Renal cortical epithelial cell (primary cell): ENCODE results near the gene SYNGR3. TPM values are rescaled to one million over a fixed set of nuclear protein-coding genes. Genes with fewer than 3 reads are reported as not detected.
"Not testable (repeated sequence)": the region's sequence is repeated elsewhere in the genome, so short reads cannot be mapped to it uniquely, and the experiment has no call there.

Source experiments
- DNase-seq: peaks from one replicate; pipeline ENCODE4 v3.0.0-alpha.2; 2011; ENCODE audit warnings: low read depth
- total RNA-seq: library from RNA; depleted of rRNA; stranded (reverse); fragments of >200 nt; gene quantifications from 2 replicates; pipeline ENCODE4 v1.2.3, GENCODE V29; 2014

The SYNGR3 gene, protein sequence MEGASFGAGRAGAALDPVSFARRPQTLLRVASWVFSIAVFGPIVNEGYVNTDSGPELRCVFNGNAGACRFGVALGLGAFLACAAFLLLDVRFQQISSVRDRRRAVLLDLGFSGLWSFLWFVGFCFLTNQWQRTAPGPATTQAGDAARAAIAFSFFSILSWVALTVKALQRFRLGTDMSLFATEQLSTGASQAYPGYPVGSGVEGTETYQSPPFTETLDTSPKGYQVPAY
- 2.0 and 8.0 TPM in 2 replicates for total RNA-seq

DNA sequence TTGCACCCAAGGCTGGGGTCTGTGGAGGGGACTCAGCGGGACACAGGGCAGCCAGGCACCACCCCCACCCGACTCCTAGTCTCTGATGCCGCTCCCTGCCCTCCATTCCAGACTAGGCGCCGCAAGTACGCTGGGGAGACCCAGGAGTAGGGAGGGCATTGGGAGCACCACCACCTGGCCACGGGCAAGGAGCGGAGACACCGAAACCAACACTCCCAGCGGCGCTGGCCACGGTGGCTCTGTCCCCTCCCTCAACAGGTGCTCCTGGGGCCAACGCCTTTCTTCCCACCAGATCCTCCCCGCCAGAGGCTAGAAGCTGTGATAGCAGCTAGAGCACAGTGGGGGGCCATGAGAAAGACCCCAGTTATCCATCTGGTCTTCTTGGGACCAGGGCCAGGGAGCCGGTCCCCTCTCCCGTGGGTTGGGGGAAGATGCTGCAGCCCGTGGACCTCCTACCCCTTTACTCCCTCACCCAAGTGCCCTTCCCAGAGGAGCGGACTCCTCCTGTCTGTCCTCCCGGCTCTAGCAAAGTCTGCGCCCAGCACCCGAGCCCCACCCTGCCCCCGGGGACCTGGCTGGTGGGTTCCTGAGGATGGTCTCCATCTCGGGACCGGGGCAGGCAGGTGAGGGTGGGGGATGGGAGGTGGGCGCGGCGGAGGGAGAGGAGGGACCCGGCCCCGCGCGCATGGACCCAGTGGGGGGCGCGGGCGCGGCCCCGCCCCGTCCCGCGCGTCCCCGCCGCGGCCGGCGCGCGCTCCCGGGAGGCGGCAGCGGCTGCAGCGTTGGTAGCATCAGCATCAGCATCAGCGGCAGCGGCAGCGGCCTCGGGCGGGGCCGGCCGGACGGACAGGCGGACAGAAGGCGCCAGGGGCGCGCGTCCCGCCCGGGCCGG is at the start of gene SYNGR3:
Gene SYNGR3 (plus strand): TSS at position 762 of the 892 bp plus-strand sequence. CDS start 133 bp downstream, outside the sequence.
- DNase-seq, result no peak

DNA sequence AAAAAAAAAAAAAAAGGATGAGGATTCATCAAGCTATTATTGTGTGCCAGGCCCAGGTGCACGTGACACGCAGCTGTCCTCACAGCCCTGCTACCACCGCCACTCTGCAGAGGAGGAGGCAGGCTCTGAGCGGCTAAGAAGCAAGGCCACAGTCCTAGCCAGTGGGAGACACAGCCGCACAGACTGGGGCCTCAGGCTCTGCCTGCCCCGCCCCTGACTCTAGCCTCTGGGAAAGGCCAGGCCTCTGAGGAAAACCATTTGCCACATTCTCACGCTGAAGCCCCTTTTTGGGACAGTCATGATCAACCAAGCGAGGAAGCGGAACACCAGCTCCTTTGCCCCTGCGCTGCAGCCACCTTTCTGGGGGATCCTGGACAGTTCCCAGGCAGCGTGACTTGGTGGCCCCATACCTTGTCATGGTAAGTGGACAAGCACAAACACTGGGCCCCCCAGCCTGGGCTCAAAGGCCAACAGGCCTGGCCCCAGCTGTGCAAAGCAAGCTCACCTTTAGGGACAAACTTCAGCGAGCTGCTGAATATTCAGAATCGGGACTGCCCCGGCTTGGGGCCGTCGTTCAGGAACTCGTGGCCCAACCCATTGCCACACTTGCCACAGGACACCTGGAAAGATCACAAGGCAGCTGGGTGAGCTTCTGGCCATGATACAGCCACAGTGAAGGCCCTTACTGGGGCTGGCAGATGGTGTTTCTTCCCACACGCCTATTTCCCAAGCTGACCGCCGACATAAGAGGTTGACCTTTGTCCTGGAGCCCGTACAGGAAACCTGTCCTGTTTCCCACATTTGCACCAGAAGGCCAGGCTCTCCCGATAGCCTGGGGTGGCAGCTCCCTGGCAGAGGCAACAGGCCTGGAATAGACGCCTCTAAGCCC is 49.3 kb upstream of the SYNGR3 start:
- peak; percentile 61 for DNase-seq

DNA sequence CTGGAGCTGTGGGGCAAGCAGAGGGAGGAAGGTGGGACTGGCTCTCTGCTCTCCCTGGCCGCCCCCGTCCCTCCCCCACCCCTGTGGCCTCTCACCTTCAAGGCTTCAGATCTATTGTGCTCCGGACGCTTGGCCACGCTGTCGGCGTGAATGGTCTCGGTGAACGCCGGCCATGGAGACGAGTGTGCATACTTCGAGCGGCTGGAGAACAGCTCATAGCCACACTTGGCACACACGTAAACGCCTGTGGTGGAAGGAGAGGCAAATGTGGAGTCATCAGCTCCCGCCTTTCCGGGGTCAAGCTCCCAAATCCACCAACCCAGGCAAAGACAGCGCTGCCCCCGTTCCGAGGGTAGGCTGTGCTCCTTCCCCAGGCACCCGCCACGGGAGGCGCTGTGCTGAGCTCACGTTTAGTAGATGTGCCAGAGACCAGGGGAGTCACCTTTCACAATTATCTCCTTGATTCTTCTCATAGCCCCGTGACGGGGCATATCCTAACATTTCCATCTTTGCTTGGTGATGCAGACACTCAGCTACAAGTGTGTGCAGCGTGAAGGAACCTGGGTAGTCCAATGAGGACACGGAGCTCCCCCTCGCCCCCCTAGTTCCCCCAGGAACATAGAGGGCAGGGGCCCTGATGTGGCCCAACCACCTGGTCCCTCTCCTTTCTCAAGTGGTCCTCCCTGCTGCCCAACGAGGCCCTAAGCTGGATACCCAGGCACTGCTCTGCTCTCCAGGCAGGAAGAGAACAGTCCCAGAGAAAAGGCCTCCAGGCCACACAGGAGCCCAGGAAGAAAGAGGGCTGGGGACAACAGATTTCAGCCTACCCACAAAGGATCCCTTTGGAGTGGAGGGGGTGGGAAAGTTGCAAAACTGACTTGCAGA is 48.4 kb upstream of the SYNGR3 start:
- DNase-seq, result peak; percentile 89

DNA sequence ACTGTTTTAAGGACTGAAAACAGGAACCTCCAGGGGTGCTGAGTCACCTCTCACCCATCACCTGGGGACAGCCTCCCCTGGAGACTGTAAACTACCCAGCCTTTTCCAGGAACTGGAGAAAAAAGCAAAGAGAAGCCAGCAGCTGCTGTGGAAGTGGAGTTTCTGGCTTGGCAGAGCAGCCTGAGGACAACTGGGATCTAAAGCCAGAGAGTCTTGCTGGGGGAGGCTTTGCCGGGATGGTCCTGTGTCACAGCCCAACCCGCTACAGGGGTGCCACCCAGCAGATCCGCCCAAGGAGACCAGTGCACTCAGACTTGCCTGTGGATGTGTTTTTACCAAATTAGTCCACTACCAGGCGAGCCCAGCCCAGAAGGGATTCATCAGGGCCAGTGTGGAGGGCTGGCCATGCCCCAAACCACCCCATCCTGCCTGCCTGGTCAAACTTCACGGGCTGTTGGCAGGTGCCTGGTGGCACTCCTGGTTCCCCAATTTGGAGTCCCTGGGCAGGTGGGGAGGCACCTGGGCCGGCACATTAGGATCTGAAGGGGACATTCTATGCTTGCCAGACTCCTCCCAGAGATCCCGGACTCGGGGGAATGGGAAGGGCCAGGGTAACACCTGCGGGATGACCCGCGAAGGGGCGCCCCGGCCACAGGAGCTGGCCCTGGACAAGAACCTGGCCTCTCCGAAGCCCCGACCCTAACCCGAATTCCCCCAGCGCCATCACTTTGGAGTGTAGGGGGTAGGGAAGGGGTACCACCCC is 47.5 kb upstream of the SYNGR3 start:
- peak; percentile 79 for DNase-seq

DNA sequence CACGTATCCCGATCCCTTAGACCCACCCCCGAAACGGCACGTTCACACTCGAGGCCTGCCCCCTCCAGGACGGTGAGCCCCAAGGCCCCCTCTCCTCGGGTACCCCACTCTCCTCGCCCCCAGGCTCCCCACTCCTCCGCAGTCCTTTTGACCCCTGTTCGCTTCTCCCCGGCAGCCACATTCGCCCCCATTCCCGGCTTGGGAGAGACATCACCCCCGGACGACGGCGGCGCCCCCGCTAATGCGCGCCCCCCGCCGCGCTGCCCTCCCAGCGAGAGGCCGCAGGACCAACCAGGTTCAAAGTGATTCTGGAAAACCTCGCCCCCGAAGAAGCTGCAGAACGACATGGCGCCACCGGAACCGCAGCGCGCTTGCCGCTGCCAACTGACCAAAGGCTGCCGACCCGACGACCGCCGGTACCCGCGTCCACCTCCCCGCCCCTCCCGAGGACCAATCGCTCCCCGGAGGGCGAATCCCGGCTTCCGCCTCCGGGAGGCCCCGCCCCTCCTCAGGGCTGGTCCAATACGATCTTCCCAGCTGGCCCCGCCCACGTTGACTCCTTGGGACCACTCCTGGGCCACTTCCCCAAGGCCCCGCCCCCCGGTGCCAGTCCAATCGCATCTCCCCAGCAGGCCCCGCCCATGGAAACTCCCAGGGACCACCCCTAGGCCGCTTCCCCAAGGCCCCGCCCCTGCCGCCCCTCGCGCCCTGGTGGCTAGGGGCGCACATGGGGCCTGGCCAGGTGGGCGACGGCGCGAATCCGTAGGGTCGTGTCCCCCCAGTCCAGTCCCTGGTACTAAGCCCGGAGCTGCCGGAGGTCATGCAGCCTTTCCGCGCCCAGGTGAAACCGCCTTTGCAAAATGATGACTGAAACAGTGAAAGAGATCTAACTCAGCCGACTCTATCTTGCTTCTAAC is 46.7 kb upstream of the SYNGR3 start, which contains the start of gene MSRB1:
Gene MSRB1 (minus strand): TSS at position 390 of the 917 bp plus-strand sequence. CDS start 43 bp downstream, at position 347.
- DNase-seq, result peak; percentile 92

DNA sequence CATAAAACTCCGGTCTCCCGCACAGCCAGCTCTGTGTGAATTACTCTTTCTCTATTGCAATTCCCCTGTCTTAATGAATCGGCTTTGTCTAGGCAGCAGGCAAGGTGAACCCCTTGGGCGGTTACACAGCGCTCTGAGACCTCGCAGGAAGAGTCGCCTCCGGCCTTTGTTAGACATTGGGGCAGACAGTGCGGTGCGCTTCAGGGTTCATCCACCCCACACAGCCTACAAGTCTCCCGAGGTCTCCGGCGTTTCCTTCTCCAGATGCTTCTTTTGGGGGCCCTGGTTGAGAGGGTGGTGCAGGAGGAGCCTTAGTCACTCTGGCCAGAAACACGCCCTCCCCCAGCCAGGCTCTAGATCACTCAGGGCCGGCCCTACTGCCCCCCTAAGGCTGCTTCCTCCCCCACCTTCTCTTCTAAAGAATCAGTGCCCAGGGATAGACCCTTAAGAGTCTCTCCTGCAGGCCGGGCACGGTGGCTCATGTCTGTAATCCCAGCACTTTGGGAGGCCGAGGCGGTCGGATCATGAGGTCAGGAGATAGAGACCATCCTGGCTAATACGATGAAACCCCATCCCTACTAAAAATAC is 45.1 kb upstream of the SYNGR3 start:
- DNase-seq, result no peak

DNA sequence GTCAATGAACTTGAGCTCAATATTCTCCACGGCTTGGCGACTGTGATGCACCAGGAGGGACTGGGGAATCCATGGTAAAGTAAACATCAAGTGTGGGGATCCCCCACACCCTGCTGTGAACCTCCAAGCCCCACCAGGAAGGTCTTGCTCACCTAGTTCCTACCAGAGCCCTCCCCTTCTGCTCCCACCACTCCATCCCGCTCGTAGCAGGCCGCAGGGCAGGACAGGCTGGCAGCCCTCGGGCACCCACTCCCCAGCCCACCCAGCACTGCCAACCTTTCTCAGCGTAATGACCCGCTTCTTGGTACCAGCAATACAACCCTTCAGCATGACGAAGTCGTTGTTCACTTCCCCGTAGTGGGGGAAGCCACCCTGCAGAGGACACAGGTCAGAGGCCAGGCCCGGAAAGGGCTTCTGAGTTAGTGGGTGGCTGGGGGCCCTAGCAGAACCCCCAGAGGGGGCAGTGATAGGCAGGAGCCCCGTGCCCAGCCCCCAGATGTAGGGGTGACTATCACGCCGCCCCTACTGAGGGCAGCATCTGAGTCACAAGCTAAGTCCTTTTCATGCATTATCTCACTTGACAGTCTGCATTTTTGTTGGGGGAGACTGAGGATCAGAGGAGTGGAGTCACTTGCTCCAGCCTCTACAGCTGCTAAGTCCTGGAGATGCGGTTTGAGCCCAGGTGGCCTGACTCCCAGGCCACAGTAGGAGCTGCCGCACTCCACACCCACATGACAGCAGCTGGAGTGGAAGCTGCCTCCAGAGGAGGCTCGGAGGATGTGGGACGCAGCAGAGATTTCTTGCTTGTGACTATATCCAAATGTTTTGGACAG is 44.0 kb upstream of the SYNGR3 start:
- no peak for DNase-seq

DNA sequence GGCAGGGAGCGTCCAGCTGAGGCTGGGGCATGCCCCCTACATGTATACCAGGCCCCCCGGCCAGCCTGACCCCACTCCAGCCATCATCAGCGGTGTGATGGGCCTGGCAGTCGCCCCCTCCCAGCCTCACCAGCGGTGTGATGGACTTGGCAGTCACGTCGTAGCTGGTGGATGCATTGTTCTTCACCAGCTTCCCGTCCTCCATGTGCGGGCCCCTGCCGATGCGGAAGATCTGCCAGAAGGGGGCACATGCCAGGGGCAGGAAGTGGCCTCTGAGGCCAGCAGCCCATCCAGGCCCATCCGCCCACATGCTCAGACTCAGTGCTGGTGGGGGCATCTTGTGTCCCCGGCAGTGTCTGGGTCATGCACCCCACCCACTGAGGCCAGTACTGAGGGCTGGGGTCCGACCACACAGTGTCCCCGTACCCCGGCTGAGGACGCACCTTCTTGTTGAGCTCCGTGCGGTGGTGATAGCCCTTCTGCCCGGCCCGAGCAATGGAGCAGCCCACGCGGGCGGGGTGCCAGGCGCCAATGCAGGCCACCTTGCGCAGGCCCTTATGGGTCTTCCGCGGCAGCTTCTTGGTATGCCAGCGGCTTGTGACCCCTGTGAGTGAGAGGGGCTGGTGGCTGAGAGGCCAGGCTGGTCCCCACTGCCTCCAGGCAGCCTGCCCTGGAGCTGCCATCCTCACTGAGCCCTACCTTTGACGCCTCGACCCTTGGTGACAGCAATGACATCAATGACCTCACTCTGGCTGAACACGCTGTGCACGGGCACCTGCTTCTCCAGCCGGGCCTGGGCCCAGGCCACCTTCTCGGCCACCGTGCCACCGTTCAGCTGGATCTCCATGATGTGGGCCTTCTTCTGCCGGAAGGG is 43.0 kb upstream of the SYNGR3 start:
- no peak for DNase-seq

DNA sequence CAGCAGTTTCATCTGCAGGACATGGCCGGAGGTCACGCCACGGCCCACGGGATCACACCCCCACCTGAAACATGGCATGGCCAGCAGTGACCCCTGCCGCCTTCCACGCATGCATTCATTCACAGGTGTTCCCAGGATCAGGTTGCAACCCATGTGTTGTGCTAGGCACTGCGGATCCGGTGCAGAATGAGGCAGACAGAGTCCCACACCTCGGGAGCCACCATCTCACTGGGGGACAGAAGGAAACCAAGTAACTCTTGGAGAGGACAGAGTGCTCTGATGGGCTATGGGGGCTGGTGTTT is 42.5 kb upstream of the SYNGR3 start:
- no peak for DNase-seq

DNA sequence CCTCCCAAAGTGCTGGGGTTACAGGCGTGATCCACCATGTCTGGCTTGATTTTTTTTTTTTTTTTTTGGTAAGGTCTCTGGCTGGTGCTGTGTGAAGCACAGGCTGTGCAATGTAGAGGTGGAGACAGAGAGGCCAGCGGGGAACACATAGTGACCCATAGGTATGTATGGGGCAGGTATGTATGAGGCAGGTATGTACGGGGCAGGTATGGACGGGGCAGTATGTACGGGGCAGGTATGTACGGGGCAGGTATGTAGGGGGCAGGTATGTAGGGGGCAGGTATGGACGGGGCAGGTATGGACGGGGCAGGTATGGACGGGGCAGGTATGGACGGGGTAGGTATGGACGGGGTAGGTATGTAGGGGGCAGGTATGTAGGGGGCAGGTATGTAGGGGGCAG is 40.3 kb upstream of the SYNGR3 start:
- DNase-seq, result no peak

DNA sequence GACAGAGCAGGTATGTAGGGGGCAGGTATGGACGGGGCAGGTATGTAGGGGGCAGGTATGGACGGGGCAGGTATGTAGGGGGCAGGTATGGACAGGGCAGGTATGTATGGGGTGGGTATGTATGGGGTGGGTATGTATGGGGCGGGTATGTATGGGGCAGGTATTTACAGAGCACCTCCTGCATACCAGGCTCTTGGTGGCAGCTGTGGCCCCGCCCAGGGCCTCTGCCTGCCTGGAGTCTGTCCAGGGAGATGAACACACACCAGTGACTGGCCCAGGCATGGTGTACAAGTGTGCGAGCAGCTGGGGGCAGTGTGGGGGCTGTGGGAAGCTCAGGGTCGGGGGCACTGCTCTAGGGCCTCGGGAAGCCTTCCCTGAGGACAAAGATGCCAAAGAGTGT is 39.7 kb upstream of the SYNGR3 start:
- DNase-seq, result no peak

DNA sequence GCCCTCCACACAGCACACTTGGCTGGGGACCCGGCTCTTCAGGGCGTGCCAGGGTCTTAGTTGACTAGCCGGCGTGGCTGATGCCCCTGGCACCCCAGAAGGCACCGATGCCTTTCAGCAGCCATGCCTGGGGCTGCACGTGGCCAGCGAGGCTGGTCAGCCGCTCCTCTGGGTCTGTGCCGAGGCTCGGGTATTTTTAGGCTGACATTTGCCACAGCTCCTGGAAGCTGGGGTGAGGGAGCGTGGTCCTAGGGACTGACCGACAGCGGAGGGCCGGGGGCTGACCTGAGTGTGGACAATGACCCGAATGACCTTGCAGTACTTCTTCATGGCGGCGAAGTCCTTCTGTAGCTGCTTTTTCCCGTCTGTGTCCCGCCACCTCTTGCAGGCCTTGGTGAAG is 39.2 kb upstream of the SYNGR3 start:
- no peak for DNase-seq

DNA sequence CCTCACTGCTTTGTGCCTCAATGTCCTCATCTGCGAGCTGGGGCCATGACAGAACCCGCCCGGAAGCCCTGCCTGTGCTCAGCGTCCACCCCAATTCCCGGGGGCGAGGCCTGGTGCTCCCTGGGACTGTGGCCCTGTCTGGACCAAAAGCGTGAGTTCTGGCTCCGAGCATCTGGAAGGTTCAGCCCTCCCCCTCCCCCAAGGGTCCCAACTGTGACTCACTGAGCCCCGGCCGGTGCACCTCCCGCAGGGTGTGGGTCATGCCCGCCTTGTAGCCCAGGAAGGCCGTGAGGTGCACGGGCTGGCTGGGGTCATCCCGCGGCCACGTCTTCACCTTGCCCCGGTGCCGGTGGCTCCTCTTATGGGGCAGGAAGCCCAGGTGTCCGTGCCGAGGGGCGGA is 36.0 kb upstream of the SYNGR3 start:
- DNase-seq, result no peak

DNA sequence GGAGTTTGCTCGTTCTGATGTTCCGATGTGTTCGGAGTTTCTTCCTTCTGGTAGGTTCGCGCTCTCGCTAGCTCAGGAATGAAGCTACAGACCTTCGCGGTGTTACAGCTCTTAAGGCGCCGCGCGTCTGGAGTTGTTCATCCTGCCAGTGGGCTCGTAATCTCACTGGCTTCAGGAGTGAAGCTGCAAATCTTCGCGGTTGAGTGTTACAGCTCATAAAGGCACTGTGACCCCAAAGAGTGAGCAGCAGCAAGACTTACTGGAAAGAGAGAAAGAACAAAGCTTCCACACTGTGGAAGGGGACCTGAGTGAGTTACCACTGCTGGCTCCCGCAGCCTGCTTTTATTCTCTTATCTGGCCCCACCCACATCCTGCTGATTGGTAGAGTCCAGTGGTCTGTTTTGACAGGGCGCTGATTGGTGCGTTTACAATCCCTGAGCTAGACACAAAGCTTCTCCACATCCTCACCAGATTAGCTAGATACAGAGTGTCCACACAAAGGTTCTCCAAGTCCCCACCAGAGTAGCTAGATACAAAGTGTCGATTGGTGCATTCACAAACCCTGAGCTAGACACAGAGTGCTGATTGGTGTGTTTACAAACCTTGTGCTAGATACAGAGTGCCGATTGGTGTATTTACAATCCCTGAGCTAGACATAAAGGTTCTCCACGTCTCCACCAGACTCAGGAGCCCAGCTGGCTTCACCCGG is 32.2 kb upstream of the SYNGR3 start:
- DNase-seq, result not testable (repeated sequence)

DNA sequence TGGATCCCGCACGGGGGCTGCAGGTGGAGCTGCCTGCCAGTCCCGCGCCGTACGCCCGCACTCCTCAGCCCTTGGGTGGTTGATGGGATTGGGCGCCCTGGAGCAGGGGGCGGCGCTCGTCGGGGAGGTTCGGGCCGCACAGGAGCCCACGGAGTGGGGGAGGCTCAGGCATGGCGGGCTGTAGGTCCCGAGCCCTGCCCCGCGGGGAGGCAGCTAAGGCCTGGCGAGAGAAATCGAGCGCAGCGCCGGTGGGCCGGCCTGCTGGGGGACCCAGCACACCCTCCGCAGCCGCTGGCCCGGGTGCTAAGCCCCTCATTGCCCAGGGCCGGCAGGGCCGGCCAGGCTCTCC is 31.7 kb upstream of the SYNGR3 start:
- DNase-seq, result not testable (repeated sequence)

DNA sequence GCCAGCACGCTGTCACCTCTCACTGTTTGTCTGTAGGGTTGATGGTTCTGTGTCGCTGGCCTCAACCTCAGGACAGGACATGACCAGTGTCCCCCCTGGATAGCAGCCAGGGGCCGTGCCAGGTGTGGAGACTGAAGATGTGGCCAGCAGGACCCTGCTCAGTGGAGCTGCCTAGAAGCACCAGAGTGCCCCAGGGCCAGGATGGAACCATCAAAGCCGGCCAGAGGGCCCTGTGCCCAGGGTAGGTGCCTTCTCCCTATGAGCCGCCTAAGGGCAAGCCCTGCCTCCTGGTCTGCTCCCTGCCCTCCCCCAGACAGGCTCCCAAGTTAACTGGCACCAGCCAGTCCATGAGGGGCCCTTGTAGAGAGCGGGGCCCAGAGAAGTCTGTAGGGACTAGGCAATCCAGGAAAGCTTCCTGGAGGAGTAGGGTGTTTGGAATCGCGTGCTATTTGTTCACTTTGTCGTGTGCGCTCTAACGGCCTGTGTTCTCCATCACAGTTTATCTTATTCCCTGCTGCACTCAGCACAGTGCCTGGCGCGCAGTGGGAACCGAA is 31.0 kb upstream of the SYNGR3 start:
- DNase-seq, result no peak
